Endometrial microvascular endothelial cells (primary cell): Measurements from ENCODE around the gene IRAK2. TPM values are rescaled to one million over a fixed set of nuclear protein-coding genes. Genes with fewer than 3 reads are reported as not detected.
"Not testable (repeated sequence)": the region's sequence is repeated elsewhere in the genome, so short reads cannot be mapped to it uniquely, and the experiment has no call there.

Experiments used
- in situ Hi-C: cut with HindIII; loops from 2 replicates; pipeline ENCODE4 v1.10.0; 2017; ENCODE audit warnings: low sequenced_read_pairs, low pct_unique_long_range_greater_than_20kb; ENCODE audit errors: inconsistent ontology term
- total RNA-seq: library from RNA; depleted of rRNA; stranded (reverse); fragments of >200 nt; gene quantifications from one replicate; pipeline ENCODE4 v1.2.3, GENCODE V29; 2015; ENCODE audit errors: inconsistent ontology term

IRAK2 gene
- total RNA-seq, 1 donor from 2014 or later, result 25.6 TPM

DNA sequence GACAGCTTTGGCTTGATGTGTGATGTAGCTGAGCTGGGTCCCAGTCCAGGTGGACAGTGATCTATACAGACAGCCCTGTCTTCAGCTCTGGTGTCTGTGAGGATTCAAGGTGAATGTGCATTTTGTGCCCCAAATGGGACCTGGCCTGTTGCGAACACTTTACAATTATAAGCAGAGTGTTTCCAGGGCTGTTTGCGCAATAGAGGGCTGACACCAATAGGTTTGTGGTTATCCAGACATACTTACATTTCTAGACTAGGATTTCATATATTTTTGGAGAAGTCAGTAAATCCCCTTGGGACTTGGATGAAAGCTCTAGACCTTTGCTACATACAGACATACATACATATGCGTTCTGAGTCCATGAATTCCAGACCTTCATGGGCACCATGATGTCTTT lies 79.3 kb downstream of the IRAK2 start:
- in situ Hi-C loops, result no loop called here

DNA sequence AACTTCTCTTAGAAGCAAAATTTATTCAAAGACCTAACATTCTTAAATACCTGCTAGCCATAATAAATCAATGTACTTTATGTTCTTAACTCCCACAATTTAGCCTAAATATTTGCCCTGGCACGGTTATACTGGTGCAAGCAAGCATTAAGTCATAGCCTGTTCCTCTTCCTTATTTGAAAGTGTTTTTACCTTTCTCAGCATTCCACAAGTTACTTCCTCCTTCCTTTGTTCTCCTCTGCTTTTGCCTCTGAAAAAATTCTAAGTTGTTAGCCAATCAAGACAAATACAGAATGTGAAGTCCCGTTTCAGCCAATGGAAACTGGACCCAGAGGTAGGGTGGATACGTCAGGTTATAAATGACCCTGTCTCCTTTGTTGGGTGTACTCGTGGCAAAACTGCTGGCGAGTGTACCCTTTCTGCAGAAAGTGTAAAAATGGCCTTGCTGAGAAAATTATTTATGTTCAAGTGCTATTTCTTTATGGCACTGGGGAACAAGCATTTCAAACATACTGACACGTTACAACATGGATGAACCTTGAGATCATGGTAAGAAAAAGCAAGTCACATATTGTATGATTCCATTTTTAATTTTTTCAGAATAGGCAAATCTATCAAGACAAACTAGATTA lies 80.5 kb downstream of the IRAK2 start:
- in situ Hi-C loops, result no loop called here

DNA sequence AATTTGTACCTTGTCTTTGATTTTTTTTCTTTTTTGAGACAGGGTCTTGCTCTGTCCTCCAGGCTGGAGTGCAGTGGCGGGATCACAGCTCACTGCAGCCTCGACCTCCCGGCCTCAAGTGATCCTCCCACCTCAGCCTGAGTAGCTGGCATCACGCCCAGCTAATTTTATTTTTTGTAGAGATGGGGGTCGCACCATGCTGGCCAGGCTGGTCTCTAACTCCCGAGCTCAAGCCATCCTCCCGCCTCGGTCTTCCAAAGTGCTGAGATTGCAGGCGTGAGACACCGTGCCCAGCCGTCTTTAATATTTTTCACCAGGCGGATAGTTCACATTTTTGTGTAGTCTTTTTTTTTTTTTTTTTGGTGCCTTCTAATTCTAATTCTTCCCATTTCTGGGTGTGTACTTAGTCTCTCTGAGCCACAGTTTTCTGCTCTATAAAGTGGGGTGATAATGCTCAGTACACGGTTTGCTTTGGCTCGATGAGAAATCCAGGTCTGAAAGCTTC lies 83.0 kb downstream of the IRAK2 start:
- in situ Hi-C loops, result no loop called here

DNA sequence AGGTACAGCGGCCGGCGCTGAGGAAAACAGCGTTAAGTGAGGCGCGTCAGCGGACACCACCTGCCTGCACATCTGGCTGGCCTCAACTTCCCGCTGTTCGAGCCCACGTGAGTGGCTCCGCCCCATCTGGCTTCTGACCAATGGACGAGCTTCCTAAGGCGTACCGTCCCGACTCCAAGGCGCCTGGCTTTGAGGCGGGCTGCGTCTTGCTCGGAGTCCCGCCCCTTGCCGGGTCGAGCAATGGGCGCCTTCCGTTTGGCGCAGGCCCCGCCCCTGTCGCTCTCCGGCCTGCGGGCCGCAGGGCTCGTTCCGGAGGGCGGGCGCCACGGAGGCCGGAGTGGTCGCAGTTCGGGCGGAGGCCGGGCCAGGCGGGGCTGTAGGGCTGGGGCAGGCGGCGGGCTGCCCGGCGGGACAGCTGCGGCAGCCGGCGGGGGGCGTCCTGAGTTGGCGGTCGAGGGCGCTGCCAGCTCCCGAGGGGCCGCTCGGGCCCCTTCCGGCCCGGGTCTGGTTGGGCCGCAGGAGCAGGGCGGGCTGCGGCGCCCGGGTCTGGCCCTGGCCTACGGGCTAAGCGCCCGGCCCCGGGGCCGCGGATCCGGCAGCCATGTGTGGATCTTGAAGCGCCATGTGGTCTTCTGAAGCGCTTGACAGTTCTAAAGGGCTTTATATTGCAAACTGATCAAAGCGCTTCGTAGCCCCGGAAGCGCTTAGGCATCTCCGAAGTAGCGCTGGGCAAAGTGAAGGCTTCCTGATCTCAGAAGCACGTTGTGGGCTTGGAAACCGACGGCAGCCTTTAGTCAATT lies 83.7 kb downstream of the IRAK2 start, which contains the start of gene TATDN2:
TATDN2 (plus strand) TSS at position 276 of the 800 bp plus-strand sequence. CDS start 742 bp downstream, outside the sequence.
- in situ Hi-C loops, result no loop called here

DNA sequence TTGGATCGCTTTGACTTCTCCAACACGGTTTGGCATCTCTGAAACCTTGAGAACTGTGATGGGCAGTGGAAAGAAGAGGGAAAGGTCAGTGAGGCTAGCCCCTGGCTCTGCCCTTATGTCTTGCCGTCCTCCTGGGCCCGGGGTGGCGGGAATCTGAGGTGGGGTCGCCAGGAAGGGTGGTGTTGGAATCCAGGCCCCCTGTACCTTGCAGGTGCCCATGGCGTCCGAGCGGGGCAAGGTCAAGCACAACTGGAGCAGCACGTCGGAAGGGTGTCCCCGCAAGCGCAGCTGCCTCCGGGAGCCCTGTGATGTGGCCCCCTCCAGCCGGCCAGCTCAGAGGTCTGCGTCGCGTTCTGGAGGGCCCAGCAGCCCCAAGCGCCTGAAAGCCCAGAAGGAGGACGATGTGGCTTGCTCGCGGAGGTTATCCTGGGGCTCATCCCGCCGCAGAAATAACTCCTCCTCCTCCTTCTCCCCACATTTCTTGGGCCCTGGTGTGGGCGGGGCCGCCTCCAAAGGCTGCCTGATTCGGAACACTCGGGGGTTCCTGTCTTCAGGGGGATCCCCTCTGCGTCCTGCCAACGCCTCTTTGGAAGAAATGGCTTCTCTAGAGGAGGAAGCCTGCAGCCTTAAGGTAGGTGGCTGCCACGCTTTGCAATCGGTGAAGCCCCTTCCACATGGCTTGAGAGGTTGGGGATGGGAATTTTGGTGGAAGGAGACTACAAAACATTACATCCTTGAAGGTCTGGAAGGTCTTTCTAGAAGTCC lies 84.4 kb downstream of the IRAK2 start:
- in situ Hi-C loops, result no loop called here

DNA sequence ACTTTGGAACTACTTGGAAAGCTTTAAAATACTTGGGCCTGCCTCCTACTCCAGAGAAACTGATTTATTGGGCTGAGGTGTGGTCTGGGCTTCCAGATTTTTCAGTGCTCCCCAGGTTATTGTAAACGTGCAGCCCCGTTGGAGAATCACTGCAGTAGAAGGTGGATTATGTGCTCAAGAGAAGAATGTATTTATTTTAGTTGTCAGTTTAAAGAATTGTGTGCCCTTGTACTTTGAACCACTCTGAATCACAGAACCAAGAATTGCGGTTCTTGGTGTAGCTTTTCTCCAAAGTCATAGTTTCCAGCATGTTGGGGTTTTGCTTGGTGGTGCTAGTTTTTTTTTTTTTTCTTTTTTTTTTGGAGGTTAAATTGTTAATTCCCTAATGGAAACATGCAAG lies 85.1 kb downstream of the IRAK2 start:
- in situ Hi-C loops, result no loop called here

DNA sequence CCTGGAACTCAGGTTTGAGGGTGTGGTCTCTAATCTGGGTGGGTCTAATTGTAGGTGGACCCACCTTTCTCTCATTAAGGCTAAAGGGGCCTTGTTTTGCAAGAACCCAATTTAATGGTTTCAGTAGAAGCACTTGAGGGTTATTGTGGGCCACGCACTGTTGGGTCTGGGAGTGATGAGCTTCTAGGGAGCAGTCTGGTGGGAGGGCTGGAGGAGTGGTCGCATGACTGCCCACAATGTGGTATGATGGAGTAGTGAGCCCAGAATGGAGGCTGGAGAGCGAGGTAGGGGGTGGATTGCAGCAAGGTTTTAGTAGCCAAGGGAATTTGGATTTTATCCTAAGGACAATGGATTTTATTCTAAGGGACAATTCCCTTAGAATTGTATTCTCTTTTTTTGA lies 86.3 kb downstream of the IRAK2 start:
- in situ Hi-C loops, result no loop called here

DNA sequence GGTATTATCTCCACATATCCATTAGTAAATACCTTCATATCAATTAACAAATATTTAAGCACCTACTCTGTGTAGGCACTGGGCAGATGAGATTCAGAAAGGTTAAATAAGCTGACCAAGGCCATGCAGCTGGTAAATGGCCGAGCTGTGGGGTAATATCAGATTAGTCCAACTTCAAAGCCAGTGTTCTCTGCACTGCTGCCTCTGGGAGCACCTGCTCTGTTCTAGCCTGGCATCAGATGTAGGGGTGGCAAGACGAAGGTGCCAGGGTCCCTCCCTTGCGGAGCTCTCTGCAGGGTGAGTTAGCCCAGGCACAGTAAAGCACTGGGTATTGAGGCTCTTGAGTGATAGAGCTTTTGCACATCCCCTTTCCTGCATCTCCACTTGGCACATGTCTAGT lies 89.0 kb downstream of the IRAK2 start:
- in situ Hi-C loops, result no loop called here

DNA sequence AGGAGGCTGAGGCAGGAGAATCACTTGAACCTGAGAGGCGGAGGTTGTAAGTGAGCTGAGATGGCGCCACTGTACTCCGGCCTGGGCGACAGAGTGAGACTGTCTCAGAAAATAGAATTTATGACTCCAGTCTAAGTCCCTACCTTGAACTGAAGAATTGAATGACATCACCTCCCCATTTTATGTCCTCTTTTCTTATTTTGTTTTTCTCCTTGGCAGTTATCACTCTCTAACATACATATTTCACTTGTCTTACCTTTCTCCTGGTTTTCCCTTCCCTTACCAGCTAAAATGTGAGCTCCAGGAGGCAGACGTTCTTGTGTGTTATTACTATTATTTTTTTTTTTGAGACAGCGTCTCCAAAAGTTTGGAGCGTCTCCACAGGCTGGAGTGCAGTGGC lies 91.1 kb downstream of the IRAK2 start:
- in situ Hi-C loops, result no loop called here

DNA sequence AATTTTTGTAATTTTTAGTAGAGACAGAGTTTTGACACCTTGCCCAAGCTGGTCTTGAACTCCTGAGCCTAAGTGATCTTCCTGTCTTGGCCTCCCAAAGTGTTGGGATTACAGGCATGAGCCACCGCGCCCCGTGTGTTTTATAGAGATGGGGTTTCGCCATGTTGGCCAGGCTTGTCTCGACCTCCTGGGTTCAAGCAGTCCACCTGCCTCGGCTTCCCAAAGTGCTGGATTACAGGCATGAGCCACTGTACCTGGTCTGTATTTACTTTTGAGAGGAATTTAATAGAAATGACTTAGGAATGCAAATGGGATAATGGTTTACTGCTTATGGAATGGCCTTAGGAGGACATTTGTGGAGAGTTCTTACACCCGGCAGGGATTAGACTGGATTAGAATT lies 94.3 kb downstream of the IRAK2 start:
- in situ Hi-C loops, result no loop called here

DNA sequence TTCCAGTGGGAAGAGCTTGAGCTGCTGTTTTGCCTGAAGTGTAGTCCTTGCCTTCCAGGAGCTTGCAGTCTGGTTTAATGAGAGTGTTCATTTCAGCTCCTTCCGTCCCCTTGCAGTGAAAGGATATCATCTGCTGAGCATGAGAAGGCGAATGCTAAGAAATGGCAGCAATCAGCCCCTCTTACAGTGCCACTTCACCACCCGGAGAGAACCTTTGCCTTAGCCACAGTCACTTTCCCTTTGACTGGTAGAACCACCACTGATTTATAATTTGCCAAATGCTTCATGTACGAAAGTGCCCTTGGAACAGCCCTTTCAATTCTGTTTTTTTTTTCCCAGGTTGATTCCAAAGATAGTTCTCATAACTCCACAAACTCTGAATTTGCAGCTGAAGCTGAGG lies 95.1 kb downstream of the IRAK2 start:
- in situ Hi-C loops, result no loop called here

DNA sequence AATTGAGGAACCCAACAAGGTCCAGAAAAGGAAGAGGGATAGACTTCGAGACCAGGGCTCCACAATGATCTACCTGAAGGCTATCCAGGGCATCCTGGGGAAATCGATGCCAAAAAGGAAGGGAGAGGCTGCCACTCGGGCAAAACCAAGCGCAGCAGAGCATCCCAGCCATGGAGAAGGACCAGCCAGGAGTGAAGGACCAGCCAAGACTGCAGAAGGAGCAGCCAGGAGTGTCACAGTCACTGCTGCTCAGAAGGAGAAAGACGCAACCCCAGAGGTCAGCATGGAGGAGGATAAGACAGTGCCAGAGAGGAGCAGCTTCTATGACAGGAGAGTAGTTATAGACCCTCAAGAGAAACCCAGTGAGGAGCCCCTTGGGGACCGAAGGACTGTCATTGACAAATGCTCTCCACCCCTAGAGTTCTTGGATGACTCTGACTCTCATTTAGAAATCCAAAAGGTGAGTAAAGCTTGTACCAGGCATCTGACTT lies 95.5 kb downstream of the IRAK2 start:
- in situ Hi-C loops, result no loop called here

DNA sequence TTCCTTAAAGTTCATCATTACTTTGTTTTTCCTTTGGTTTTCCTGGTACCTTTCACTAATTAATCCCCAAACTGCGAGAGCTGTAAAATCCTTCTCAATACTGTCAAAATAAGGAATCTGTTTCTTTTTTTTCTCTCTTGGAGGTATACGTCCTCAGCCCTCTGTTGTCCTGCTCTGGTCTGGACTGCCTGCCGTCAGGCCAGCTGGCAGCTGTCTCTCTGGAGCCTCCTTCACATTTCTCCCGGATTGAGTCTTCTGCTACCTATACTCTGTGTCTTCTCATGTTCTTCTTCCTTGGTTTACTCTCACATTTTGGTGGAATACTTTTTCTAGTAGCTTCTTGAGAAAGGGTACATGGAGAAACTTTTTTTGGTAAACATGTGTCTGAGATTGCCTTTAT lies 97.3 kb downstream of the IRAK2 start:
- in situ Hi-C loops, result no loop called here

DNA sequence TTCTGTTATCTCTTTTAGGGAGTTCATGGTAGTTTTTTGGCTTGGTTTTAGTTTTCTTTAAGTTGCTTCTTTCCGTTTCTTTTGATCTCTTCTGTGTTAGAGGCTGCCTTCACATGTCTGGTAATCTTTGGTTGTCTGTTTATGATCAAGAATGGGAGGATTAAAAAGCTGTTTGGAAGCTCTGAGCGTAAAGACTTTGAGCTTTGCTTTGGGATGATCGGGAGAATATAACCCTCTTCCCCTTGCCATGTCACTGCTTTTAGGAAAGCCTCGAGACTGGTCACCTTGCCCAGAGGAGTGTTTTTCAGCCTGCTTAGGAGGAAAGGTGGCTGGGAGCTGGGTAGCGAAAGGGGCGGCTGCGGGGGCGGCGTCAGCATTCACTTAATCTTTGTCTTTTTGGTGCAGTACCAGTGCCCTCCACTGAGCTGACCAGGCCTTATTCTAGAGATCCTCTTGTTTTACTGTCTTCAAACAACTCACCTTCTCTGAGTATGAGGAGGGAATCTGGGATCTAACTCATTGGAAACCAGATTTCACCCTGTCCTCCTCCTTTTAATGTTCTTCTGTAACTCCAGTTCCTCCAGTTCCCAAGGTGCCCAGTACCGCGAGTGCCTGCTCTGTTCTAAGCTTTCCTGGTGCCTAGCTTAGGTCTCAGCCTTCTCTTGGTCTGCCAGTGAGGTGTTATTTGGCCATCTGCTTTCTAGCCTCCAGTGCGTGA lies 99.1 kb downstream of the IRAK2 start:
- in situ Hi-C loops, result no loop called here

DNA sequence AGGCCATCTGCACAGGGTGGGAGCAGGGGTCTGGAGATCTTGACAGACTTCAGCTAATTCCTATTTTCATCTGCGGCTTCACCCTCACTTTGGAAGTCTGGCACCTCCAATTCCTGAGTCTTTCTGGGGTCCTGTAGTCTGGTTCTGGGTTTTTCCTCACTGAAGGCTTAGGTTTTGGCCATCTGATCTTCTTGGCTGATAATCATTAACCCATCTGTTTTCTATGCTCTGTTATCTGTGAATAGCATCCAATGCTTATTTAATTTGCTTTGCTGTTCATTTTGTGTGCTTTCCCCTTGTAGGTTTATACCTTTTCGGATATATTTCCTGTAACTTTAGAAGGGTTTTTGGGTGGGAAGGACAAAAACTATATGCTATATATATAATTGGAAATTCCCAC lies 101.1 kb downstream of the IRAK2 start:
- in situ Hi-C loops, result no loop called here

DNA sequence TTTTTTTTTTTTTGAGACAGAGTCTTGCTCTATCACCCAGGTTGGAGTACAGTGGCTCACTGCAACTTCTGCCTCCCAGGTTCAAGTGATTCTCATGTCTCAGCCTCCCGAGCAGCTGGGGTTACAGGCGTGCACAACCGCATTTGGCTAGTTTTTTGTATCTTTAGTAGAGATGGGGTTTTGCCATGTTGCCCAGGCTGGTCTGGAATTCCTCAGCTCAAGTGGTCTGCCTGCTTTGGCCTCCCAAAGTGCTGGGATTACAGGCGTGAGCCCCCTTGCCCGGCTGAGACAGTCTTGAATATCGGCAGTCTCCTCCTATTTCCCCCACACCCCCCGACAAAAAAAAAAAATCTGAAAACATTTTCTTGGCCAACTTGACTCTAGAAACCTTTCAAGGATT lies 102.2 kb downstream of the IRAK2 start:
- in situ Hi-C loops, result not testable (repeated sequence)

DNA sequence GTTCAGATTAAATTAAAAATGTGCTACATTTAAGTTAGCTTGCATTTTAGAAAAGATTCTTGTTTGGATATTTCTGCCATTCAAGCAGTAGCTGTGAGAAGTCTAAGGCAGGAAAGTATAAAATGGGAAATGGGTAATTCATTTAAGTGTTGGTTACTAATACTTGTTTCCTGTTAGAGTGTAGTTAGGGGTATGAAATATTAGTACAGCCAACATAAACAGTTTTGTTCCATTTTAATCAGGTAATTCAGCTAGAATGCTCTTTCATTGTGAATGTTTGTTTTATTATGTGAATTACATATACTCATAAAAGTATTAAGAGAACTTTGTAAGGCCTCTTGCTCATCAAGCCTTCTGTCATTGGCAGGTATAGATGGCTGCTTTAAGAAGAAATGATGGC lies 103.4 kb downstream of the IRAK2 start:
- in situ Hi-C loops, result no loop called here

DNA sequence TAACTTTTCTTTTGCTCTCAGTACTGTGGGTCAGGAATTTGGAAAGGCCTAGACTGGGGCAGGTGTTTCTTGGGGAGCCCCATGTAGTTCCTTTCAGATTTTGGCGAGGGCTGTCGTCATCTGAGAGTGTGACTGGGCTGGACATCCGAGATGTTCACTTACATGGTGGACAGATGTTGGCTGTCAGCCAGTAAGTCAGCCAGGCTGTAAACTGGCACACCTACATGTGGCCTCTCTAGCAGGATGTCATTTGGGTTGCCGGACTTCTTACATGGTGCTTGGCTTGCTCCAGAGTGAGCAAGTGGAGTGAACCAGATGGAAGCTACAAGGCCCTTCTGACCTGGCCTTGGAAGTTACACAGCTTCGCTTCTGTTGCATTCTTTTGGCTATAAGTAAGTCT lies 104.2 kb downstream of the IRAK2 start:
- in situ Hi-C loops, result no loop called here

DNA sequence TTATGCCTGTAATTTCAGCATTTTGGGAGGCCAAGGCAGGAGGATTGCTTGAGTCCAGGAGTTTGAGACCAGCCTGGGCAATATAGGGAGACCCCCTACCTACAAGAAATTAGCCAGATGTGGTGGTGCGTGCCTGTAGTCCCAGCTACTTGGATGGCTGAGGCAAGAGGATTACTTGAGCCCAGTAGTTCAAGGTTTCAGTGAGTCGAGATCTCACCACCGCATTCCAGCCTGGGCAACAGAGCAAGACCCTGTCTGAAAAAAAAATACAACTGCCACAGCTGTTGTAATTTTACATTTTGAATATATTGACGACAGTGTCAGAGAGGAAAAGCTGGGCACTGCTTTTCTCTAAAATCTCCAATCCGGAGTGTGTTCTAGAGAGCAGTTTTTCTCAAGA lies 104.7 kb downstream of the IRAK2 start:
- in situ Hi-C loops, result no loop called here
